WTC11 (cell line): ENCODE results near the gene USP2. TPM values are rescaled to one million over a fixed set of nuclear protein-coding genes. Genes with fewer than 3 reads are reported as not detected.

Experiments
- ATAC-seq: fragments of 200-7000 bp; cut with Tn5 transposase; 2 replicates; pipeline ENCODE4 v1.10.0; 2021; ENCODE audit warnings: mild to moderate bottlenecking, moderate library complexity
- CTCF ChIA-PET: fragments of 300-600 bp; sonication (Branson Sonifier 250); formaldehyde crosslinking; loops from one replicate; lab custom pipeline; 2021; ENCODE audit warnings: antibody characterized with exemption; lab: Charles Lee
- POLR2A ChIA-PET: fragments of 350-600 bp; sonication (Branson Sonifier 250); formaldehyde crosslinking; loops from one replicate; lab custom pipeline; 2021; ENCODE audit warnings: antibody characterized with exemption; lab: Charles Lee
- DNase-seq: peaks from one replicate; pipeline ENCODE4 v3.0.0; 2021; ENCODE audit warnings: low spot score
- H3K27ac Mint-ChIP-seq: 2 replicates; pipeline ENCODE4 v1.8.0; 2021; ENCODE audit warnings: mixed read lengths
- H3K27me3 Mint-ChIP-seq: 2 replicates; pipeline ENCODE4 v1.8.0; 2021; ENCODE audit warnings: low read depth, mild to moderate bottlenecking, moderate library complexity, mixed read lengths
- H3K36me3 Mint-ChIP-seq: 2 replicates; pipeline ENCODE4 v1.8.0; 2021; ENCODE audit warnings: mixed read lengths
- H3K4me1 Mint-ChIP-seq: 2 replicates; pipeline ENCODE4 v1.8.0; 2022; ENCODE audit warnings: mixed read lengths
- H3K4me3 Mint-ChIP-seq: 2 replicates; pipeline ENCODE4 v1.8.0; 2021; ENCODE audit warnings: mild to moderate bottlenecking, moderate library complexity, mixed read lengths
- H3K9me3 Mint-ChIP-seq: 2 replicates; pipeline ENCODE4 v1.8.0; 2021; ENCODE audit warnings: mixed read lengths
- CREB1 ChIP-seq: sonication (generic); formaldehyde crosslinking; IDR thresholded peaks from 2 replicates; pipeline ENCODE4 v1.8.0; 2023; ENCODE audit warnings: mild to moderate bottlenecking, missing genetic modification reagents
- EMX1 ChIP-seq: fragments of 250-450 bp; sonication (Bioruptor Pico); IDR thresholded peaks from 2 replicates; pipeline ENCODE4 v1.8.0; 2021; ENCODE audit warnings: mild to moderate bottlenecking
- GTF2I ChIP-seq: fragments of 250-450 bp; sonication (Bioruptor Pico); conservative IDR thresholded peaks from 2 replicates; pipeline ENCODE4 v1.4.0; 2021; ENCODE audit warnings: mild to moderate bottlenecking
- MYBL2 ChIP-seq: sonication (generic); formaldehyde crosslinking; IDR thresholded peaks from 2 replicates; pipeline ENCODE4 v1.8.1; 2023; ENCODE audit warnings: mild to moderate bottlenecking, moderate library complexity, missing genetic modification reagents
- PRRX2 ChIP-seq: fragments of 250-450 bp; sonication (Bioruptor Pico); IDR thresholded peaks from 2 replicates; pipeline ENCODE4 v1.8.0; 2021; ENCODE audit warnings: mild to moderate bottlenecking
- RORB ChIP-seq: fragments of 250-450 bp; sonication (Bioruptor Pico); IDR thresholded peaks from 2 replicates; pipeline ENCODE4 v1.9.0; 2021; ENCODE audit warnings: mild to moderate bottlenecking
- SMAD4 ChIP-seq: sonication (generic); formaldehyde crosslinking; IDR thresholded peaks from 2 replicates; pipeline ENCODE4 v1.8.0; 2022; ENCODE audit warnings: mild to moderate bottlenecking, missing genetic modification reagents
- SP1 ChIP-seq: sonication (generic); formaldehyde crosslinking; conservative IDR thresholded peaks from 2 replicates; pipeline ENCODE4 v1.8.1; 2022; ENCODE audit warnings: missing genetic modification reagents
- TEAD1 ChIP-seq: sonication (generic); formaldehyde crosslinking; IDR thresholded peaks from 2 replicates; pipeline ENCODE4 v1.8.0; 2022; ENCODE audit warnings: mild to moderate bottlenecking, missing genetic modification reagents
- ZNF121 ChIP-seq: sonication (generic); formaldehyde crosslinking; IDR thresholded peaks from 2 replicates; pipeline ENCODE4 v1.8.0; 2023; ENCODE audit warnings: missing genetic modification reagents
- ZNF317 ChIP-seq: sonication (generic); formaldehyde crosslinking; IDR thresholded peaks from 2 replicates; pipeline ENCODE4 v1.8.1; 2023; ENCODE audit warnings: low read depth, mild to moderate bottlenecking, moderate library complexity, missing genetic modification reagents, borderline replicate concordance
- ZNF423 ChIP-seq: fragments of 250-450 bp; sonication (Bioruptor Pico); IDR thresholded peaks from 2 replicates; pipeline ENCODE4 v2.1.2; 2022; ENCODE audit warnings: mild to moderate bottlenecking, moderate library complexity
- total RNA-seq: library from RNA; stranded (reverse); gene quantifications from 3 replicates; pipeline ENCODE4 v1.2.3, GENCODE V29; 2021
- TF ChIP-seq, protein P1 (sequence below): sonication (generic); formaldehyde crosslinking; conservative IDR thresholded peaks from 2 replicates; pipeline ENCODE4 v1.8.1; 2022; ENCODE audit warnings: mild to moderate bottlenecking, missing genetic modification reagents
- TF ChIP-seq, protein P2 (sequence below): sonication (generic); formaldehyde crosslinking; IDR thresholded peaks from 2 replicates; pipeline ENCODE4 v1.8.0; 2022; ENCODE audit warnings: missing genetic modification reagents
- TF ChIP-seq, protein P3 (sequence below): sonication (generic); formaldehyde crosslinking; IDR thresholded peaks from 2 replicates; pipeline ENCODE4 v1.8.0; 2022; ENCODE audit warnings: mild to moderate bottlenecking, missing genetic modification reagents
- TF ChIP-seq, protein P4 (sequence below): fragments of 250-450 bp; sonication (Bioruptor Pico); conservative IDR thresholded peaks from 2 replicates; pipeline ENCODE4 v1.9.0; 2021; ENCODE audit warnings: mild to moderate bottlenecking
- TF ChIP-seq, protein P5 (sequence below): sonication (generic); formaldehyde crosslinking; IDR thresholded peaks from 2 replicates; pipeline ENCODE4 v1.8.1; 2022; ENCODE audit warnings: missing genetic modification reagents, borderline replicate concordance
- TF ChIP-seq, protein P6 (sequence below): sonication (generic); formaldehyde crosslinking; IDR thresholded peaks from 2 replicates; pipeline ENCODE4 v1.8.1; 2022; ENCODE audit warnings: mild to moderate bottlenecking, missing genetic modification reagents, moderate library complexity, borderline replicate concordance
- TF ChIP-seq, protein P7 (sequence below): sonication (generic); formaldehyde crosslinking; IDR thresholded peaks from 2 replicates; pipeline ENCODE4 v1.8.1; 2023; ENCODE audit warnings: mild to moderate bottlenecking, moderate library complexity, missing genetic modification reagents

USP2 gene
- total RNA-seq, 1 experiment from 2014 or later: 8.0 TPM

DNA sequence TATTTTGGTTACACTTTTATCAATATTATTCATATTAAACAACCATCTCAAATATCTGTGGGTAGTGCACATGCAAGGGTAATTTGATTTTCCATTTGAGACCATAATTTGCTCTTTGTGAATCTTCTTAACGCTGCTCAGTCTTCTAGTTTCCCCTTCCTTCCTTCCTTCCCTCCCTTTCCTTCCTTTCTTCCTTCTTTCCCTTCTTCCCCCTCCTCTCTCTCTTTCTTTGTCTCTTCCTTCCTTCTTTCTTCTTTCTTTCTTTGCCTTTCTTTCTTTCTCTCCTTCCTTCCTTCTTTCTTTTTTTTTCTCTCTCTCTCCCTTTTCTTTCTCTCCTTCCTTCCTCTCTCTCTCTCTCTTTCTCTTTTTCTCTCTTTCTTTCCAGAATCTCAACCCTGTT, 51.3 kb downstream of the USP2 start:
- Mint-ChIP-seq H3K4me1 (peaks cover 5% of the 10 kb centered on the region), H3K27me3 (no peaks in the 10 kb centered on the region; the same call in 1 of the 2 replicates), H3K9me3 (no peaks in the 10 kb centered on the region), H3K27ac (no peak overlapping the region), H3K36me3 (no peaks in the 10 kb centered on the region; the same call in 1 of the 2 replicates), H3K4me3 (no peak overlapping the region)
- TF ChIP-seq, protein P1, sequence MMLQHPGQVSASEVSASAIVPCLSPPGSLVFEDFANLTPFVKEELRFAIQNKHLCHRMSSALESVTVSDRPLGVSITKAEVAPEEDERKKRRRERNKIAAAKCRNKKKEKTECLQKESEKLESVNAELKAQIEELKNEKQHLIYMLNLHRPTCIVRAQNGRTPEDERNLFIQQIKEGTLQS (CRISPR knock-in tag): no peak
- TF ChIP-seq ZNF423 (no peak), PRRX2 (CRISPR knock-in tag) (no peak), SP1 (no peak), TEAD1 (CRISPR knock-in tag) (no peak), EMX1 (CRISPR knock-in tag) (no peak), SMAD4 (no peak), RORB (CRISPR knock-in tag) (no peak), ZNF121 (CRISPR knock-in tag) (no peak), GTF2I (CRISPR knock-in tag) (no peak), CREB1 (CRISPR knock-in tag) (no peak), ZNF317 (CRISPR knock-in tag) (no peak), MYBL2 (CRISPR knock-in tag) (no peak)
- TF ChIP-seq, protein P2, sequence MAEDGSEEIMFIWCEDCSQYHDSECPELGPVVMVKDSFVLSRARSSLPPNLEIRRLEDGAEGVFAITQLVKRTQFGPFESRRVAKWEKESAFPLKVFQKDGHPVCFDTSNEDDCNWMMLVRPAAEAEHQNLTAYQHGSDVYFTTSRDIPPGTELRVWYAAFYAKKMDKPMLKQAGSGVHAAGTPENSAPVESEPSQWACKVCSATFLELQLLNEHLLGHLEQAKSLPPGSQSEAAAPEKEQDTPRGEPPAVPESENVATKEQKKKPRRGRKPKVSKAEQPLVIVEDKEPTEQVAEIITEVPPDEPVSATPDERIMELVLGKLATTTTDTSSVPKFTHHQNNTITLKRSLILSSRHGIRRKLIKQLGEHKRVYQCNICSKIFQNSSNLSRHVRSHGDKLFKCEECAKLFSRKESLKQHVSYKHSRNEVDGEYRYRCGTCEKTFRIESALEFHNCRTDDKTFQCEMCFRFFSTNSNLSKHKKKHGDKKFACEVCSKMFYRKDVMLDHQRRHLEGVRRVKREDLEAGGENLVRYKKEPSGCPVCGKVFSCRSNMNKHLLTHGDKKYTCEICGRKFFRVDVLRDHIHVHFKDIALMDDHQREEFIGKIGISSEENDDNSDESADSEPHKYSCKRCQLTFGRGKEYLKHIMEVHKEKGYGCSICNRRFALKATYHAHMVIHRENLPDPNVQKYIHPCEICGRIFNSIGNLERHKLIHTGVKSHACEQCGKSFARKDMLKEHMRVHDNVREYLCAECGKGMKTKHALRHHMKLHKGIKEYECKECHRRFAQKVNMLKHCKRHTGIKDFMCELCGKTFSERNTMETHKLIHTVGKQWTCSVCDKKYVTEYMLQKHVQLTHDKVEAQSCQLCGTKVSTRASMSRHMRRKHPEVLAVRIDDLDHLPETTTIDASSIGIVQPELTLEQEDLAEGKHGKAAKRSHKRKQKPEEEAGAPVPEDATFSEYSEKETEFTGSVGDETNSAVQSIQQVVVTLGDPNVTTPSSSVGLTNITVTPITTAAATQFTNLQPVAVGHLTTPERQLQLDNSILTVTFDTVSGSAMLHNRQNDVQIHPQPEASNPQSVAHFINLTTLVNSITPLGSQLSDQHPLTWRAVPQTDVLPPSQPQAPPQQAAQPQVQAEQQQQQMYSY (CRISPR knock-in tag): no peak
- TF ChIP-seq, protein P3, sequence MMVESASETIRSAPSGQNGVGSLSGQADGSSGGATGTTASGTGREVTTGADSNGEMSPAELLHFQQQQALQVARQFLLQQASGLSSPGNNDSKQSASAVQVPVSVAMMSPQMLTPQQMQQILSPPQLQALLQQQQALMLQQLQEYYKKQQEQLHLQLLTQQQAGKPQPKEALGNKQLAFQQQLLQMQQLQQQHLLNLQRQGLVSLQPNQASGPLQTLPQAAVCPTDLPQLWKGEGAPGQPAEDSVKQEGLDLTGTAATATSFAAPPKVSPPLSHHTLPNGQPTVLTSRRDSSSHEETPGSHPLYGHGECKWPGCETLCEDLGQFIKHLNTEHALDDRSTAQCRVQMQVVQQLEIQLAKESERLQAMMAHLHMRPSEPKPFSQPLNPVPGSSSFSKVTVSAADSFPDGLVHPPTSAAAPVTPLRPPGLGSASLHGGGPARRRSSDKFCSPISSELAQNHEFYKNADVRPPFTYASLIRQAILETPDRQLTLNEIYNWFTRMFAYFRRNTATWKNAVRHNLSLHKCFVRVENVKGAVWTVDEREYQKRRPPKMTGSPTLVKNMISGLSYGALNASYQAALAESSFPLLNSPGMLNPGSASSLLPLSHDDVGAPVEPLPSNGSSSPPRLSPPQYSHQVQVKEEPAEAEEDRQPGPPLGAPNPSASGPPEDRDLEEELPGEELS (CRISPR knock-in tag): no peak
- TF ChIP-seq, protein P4, sequence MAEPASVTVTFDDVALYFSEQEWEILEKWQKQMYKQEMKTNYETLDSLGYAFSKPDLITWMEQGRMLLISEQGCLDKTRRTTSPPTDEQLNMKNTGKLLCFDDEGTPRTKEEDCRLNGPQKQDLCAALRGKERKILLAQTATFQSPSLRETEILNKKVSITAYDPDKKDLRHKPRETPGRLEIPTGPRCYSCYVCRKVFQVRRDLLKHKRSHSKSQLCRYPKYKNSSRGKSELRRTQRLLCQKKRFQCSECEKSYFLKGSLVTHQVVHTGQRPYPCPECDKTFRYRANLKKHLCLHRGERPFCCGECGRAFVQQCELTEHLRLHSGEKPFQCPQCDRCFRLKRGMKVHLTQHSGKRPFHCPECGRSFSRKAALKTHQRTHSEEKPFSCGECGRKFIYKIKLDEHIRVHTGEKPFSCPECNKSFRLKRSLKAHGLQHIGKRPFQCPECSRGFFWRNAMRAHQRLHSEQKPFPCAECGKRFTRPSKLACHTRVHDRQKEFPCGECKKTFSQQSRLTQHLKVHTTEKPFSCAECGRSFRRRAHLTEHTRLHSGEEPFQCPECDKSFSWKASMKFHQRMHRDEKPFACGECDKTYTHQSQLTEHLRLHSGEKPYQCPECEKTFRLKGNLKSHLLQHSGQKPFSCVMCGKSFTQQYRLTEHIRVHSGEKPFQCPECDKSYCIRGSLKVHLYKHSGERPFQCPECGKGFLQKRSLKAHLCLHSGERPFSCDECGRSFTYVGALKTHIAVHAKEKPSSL (CRISPR knock-in tag): no peak
- TF ChIP-seq, protein P5, sequence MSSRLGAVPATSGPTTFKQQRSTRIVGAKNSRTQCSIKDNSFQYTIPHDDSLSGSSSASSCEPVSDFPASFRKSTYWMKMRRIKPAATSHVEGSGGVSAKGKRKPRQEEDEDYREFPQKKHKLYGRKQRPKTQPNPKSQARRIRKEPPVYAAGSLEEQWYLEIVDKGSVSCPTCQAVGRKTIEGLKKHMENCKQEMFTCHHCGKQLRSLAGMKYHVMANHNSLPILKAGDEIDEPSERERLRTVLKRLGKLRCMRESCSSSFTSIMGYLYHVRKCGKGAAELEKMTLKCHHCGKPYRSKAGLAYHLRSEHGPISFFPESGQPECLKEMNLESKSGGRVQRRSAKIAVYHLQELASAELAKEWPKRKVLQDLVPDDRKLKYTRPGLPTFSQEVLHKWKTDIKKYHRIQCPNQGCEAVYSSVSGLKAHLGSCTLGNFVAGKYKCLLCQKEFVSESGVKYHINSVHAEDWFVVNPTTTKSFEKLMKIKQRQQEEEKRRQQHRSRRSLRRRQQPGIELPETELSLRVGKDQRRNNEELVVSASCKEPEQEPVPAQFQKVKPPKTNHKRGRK (CRISPR knock-in tag): no peak
- TF ChIP-seq, protein P6, sequence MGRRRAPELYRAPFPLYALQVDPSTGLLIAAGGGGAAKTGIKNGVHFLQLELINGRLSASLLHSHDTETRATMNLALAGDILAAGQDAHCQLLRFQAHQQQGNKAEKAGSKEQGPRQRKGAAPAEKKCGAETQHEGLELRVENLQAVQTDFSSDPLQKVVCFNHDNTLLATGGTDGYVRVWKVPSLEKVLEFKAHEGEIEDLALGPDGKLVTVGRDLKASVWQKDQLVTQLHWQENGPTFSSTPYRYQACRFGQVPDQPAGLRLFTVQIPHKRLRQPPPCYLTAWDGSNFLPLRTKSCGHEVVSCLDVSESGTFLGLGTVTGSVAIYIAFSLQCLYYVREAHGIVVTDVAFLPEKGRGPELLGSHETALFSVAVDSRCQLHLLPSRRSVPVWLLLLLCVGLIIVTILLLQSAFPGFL (CRISPR knock-in tag): no peak
- TF ChIP-seq, protein P7, sequence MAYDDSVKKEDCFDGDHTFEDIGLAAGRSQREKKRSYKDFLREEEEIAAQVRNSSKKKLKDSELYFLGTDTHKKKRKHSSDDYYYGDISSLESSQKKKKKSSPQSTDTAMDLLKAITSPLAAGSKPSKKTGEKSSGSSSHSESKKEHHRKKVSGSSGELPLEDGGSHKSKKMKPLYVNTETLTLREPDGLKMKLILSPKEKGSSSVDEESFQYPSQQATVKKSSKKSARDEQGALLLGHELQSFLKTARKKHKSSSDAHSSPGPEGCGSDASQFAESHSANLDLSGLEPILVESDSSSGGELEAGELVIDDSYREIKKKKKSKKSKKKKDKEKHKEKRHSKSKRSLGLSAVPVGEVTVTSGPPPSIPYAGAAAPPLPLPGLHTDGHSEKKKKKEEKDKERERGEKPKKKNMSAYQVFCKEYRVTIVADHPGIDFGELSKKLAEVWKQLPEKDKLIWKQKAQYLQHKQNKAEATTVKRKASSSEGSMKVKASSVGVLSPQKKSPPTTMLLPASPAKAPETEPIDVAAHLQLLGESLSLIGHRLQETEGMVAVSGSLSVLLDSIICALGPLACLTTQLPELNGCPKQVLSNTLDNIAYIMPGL (CRISPR knock-in tag): no peak
- ChIA-PET CTCF (interaction anchor here (1.2 kb wide), 1 partner anchor 44 kb away, joined by 3 read pairs; no protein-coding TSS in a partner anchor), POLR2A (no interaction called here)
- ATAC-seq (no peak), DNase-seq (no peak)
